ENCODE measurements around the gene DCC.
A peak's percentile ranks its signal among the peaks of the same experiment; 100 is the strongest.

DCC gene

GRCh38 chr18:53441761-53442414 is 1101.9 kb downstream of the DCC start:
- DNase-seq (ENCODE audit: low read depth) = no peak
- TF ChIP-seq CTCF (conservative IDR thresholded peaks at IDR 0.05; ENCODE audit: low read length) = no peak
- no peak overlapping the region for H3K4me3 ChIP-seq (ENCODE audit: low read length)

GRCh38 chr18:53442415-53442783 is 1102.4 kb downstream of the DCC start:
- DNase-seq (ENCODE audit: low read depth) = no peak
- no peak for TF ChIP-seq CTCF (conservative IDR thresholded peaks at IDR 0.05; ENCODE audit: low read length)
- no peak overlapping the region for H3K4me3 ChIP-seq (ENCODE audit: low read length)

GRCh38 chr18:53443336-53443735 is 1103.3 kb downstream of the DCC start:
- no peak overlapping the region for H3K4me3 ChIP-seq (ENCODE audit: low read length)
- no peak for TF ChIP-seq CTCF (conservative IDR thresholded peaks at IDR 0.05; ENCODE audit: low read length)
- DNase-seq (ENCODE audit: low read depth) = no peak

- no peak for TF ChIP-seq CTCF (conservative IDR thresholded peaks at IDR 0.05; ENCODE audit: low read length)
- H3K4me3 ChIP-seq (ENCODE audit: low read length) = no peak overlapping the region
- no peak for DNase-seq (ENCODE audit: low read depth)
Observed at GRCh38 chr18:53443831-53444230, 1103.8 kb downstream of the DCC start.

- DNase-seq (ENCODE audit: low read depth) = no peak
- no peak overlapping the region for H3K4me3 ChIP-seq (ENCODE audit: low read length)
- no peak for TF ChIP-seq CTCF (conservative IDR thresholded peaks at IDR 0.05; ENCODE audit: low read length)
Observed at GRCh38 chr18:53451902-53452301, 1111.9 kb downstream of the DCC start.

GRCh38 chr18:53457068-53457467 is 1117.1 kb downstream of the DCC start:
- no peak for TF ChIP-seq CTCF (conservative IDR thresholded peaks at IDR 0.05; ENCODE audit: low read length)
- no peak overlapping the region for H3K4me3 ChIP-seq (ENCODE audit: low read length)
- DNase-seq (ENCODE audit: low read depth) = peak; percentile 0

GRCh38 chr18:53458268-53458667 is 1118.3 kb downstream of the DCC start:
- no peak overlapping the region for H3K4me3 ChIP-seq (ENCODE audit: low read length)
- DNase-seq (ENCODE audit: low read depth) = no peak
- TF ChIP-seq CTCF (conservative IDR thresholded peaks at IDR 0.05; ENCODE audit: low read length) = no peak

Data from AG10803 (cell line).